Renal cortex interstitium (tissue), 11 donors: ENCODE measurements around the gene FOXL3. TPM values are rescaled to one million over a fixed set of nuclear protein-coding genes. Genes with fewer than 3 reads are reported as not detected.
"Not testable (repeated sequence)": the region's sequence is repeated elsewhere in the genome, so short reads cannot be mapped to it uniquely, and the experiment has no call there.

Source experiments
- DNase-seq, 11 donors: peaks; one replicate each; pipeline ENCODE4 v3.0.0-alpha.2; 2013; ENCODE audit warnings: low read depth in 9 of 11, low spot score in 4 of 11; ENCODE audit errors: extremely low read depth in 1 of 11
- polyA plus RNA-seq, 3 donors: library from polyadenylated mRNA; unstranded; fragments of 120-200 nt; gene quantifications; one replicate each; pipeline ENCODE4 v1.2.1, GENCODE V29; 2013; ENCODE audit not compliant: insufficient read length in 3 of 3

FOXL3 gene
- polyA plus RNA-seq, 3 donors: 0.23 TPM; not detected in 2

DNA sequence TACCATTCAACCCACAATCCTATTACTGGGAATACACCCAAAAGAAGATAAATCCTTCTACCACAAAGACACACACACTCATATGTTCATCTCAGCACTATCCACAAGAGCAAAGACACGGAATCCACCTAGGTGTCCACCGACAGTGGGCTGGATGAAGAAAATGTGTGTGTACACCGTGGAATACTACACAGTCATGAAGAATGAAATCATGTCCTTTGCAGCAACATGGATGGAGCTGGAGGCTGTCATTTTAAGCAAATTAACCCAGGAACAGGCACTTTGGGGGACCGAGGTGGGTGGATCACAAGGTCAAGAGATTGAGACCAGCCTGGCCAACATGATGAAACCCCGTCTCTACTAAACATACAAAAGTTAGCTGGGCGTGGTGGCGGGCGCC, 8.3 kb upstream of the FOXL3 start:
- no peak for DNase-seq

GRCh38 chr7:282621-283020, 7.3 kb upstream of the FOXL3 start:
- no peak for DNase-seq

DNA sequence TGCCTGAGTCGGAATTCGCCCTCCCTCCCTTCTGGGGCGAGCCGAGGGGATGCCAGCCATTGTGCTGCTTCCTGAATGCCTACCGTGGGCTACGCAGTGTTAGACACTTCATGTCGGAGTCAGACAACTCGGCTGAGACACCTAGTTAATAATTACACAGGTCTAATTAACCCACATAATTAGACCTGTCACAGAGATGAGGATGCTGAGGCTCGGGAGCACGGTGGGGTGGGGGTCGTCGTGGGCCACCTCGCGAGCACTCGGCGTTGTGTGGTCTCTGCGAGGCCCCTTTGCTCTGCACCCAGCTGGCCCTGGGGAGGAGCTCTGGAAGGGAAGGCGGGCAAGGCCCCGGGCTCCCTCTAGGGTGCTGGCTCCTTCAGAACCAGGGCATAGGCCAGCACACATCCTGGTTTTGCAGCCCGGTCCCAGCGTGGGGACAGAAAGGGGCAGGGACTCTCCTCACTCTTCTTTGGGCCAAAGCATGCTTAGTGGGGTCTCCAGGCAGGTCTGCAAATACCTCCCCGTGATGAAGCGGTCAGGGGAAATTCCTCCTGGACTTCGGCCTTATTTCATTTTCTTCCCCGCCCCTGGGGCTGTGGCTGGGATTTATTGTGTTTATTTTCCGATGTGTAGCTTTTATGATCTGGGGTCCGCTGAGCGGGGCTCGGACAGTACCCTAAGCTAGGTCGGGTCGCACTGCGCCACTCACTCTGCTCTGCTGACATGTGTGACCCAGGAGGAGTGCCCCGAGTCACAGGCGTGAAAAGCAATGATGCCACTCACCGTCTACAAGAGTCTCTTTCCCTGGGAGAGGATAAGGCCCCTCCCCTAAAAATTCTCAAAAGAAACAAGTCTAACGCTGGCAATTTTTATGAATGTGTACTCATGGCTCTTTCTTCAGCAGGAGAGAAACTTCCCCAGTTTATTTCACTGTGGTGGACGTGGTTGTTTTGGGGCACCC, 4.9 kb upstream of the FOXL3 start:
- no peak for DNase-seq

DNA sequence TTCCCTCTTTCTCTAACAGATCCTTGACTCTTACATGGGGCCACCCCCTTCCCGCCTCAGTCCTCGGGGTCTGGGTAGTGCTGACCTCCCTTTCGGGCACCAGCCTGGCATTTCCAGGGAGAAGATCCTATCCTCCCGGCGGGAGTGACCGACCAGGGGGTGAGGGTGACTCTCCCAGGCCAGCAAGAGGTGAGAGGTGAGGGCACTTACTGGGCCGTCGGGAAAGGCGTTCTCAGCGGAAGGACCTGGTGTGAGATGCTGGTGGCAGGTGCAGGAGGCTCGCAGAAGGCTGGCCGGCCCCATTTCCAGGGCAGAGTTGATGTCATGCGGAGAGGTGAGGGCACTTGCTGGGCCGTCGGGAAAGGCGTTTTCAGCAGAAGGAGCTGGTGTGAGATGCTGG, 4.2 kb upstream of the FOXL3 start:
- DNase-seq: no peak

- DNase-seq: no peak
These were observed 3.7 kb upstream of the FOXL3 start for GRCh38 chr7:286266-286665.

DNA sequence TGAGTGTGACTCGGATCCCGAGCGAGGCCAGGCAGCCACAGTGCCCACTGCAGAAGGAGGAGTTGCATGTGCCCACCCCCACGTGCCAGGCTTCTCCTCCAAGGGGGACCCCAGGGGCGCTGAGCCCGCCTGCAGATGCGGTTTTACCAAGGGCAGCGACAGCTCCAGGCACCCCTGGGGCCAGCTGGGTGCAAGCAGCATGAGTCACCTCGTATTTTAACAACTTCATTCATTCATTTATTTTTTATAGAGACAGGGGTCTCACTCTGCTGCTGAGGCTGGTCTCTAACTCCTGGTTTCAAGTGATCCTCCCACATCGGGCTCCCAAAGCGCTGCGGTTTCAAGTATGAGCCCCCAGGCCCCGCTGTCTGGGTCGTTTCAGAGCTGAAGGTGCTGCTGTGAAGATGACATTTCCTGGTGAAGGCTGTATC, 1.3 kb upstream of the FOXL3 start:
- DNase-seq: no peak

DNA sequence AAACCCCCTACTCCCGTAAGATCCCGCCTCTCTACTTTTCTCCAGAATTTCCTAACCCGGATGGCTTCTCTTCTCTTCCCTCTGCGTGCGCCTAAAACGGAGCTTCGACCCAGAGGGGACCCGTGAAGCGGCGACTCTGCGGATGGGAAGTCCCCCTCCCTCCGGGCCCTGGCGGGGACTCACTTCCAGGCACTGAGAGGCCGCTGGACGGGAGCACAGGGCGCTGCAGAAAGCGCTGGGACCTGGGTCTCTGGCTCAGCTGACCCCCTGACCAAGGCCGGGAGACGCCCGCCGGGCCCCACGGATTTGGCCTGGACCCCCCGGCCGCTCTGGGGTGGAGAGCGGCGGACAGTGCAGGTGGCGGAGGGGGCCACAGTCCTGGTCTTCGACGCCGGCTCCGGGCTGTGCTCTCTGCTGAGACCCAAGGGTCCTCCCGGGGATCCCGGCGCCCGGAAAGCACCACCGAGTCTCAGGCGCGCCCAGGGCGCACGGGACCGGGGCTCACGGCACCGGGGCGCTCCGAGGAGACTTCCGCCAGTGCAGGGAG, 688 bp upstream of the FOXL3 start:
- no peak for DNase-seq

- DNase-seq: no peak
These were observed 793 bp downstream of the FOXL3 start for GRCh38 chr7:290554-291372.

- DNase-seq: no peak
These were observed 1.6 kb downstream of the FOXL3 start for GRCh38 chr7:291373-292092.

GRCh38 chr7:292226-292625, 2.3 kb downstream of the FOXL3 start:
- DNase-seq: no peak

DNA sequence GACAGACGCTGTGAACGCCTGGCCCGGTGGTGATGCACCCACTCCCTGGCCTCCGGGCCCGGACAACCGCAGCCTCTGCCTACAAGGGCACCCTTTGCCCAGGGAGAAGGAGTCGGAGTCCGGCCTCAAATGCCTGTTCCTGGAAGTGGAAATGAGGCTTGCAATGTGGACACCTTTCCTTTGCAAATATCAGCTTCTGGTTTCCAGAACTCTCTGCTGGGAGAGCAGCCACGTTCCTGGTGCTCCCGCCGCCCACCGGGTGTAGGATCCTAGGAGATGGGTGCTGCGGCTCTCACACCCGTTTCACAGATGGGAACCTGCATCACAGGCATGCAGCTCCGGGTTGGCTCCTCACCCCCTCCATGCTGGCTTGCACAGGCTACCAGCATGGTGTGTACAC, 2.9 kb downstream of the FOXL3 start:
- no peak for DNase-seq

- no peak for DNase-seq
These were observed 3.9 kb downstream of the FOXL3 start for GRCh38 chr7:293681-294439.

GRCh38 chr7:294440-295154, 4.6 kb downstream of the FOXL3 start:
- DNase-seq: no peak

DNA sequence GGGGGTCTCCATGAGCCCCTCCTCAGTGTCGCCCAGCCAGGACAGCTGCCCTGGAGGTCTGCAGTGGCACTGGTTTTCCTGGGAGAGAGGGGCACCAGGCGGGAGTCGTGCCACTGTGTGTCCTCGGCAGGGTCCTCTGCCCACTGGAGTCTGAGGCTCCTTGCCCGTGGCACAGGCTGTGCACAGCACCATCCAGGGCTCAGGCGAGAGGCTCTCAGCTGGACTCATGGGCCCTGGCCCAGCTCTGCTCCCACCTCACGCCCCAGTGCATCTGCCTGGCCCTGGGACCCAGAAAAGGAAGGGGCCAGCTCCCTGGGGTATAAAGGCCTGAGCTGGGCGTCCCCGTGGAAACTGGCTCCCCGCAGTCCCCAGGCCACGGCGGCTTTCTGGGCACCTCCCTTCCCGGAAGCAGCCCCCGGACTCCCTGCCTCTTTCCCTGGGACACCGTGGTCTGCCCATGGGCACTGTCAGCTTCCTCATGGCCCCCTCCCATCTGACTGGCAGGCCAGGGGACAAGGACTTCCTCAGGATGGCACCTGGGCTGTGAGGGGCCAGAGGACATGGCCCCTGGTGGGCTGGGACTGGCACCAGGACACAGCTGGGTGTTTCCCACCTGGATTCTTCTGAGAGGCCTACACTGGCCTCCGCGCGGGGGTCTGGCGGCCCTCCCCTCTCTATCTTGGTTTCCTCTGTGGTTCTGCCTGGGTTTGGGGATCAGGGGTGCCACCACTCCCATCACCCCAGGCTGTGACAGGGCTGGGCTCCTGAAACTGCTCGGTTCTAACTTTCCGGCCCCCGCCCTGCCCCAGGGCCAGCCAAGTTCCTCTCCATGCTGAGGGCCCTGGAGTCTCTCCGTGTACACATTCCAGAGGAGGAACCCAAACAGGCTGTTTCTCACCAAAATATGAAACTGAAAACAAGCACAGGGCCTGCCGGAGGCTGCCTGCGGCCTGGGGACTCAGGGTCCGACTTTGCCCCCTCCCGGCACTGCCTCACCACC, 5.5 kb downstream of the FOXL3 start:
- DNase-seq: no peak

GRCh38 chr7:296373-296945, 6.5 kb downstream of the FOXL3 start:
- no peak for DNase-seq

GRCh38 chr7:297141-297540, 7.2 kb downstream of the FOXL3 start:
- not testable (repeated sequence) for DNase-seq
